ENCODE results near the gene NCKAP5. TPM values are rescaled to one million over a fixed set of nuclear protein-coding genes. Genes with fewer than 3 reads are reported as not detected.

The NCKAP5 gene
- total and polyA plus RNA-seq, 2 of the 13 experiments (the other 11 are each of a cell fraction or from before 2014, with no cell fraction given): 0.01 TPM; not detected in 1

DNA sequence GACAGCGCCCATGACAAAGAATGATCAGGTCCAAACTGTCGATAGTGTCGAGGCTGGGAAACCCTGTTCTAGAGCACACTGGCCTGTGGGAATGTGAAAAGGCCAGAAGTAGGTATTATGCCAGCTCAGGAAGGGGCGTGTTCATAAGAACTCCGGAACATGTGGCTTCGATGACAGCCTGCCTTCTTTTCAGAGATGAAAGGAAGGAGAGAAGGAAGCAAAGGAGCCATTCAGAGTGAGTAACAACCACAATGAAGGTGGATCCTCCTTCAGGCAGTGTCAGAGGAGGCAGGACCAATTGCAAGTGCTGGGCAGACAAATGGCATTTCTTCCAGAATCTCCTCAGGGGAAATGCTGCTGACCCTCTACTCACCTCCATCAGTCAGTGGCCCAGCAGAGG lies 58.5 kb downstream of the NCKAP5 start:
- no peaks in the 10 kb centered on the region for H3K4me1 ChIP-seq (ENCODE audit: insufficient read depth, low read length)
- H3K27ac ChIP-seq (ENCODE audit: extremely low read length, insufficient read depth, low read length): no peak overlapping the region
- POLR2A ChIA-PET: no interaction called here
- no peak overlapping the region for H2AFZ ChIP-seq (ENCODE audit: low read length)
- H3K4me2 ChIP-seq (ENCODE audit: low read depth, low read length): no peak overlapping the region
- H3K4me3 ChIP-seq (replicated peaks in 1 of 3; ENCODE audit: insufficient read depth in 1 of 3, low read depth in 2 of 3, low read length in 3 of 3): no peak overlapping the region
- no peaks in the 10 kb centered on the region for H3K36me3 ChIP-seq (replicated peaks in 1 of 2; ENCODE audit: control insufficient read depth in 1 of 2, insufficient read depth in 2 of 2, low read length in 2 of 2)
- no peak for FAIRE-seq
- 3% methylated on average over 6 of the region's 6 CpGs for WGBS (ENCODE audit: low lambda C conversion rate)
- TF ChIP-seq ZNF33A (CRISPR knock-in tag; IDR thresholded peaks at IDR 0.05; ENCODE audit: borderline replicate concordance): no peak
- no peak for TF ChIP-seq RFX5 (IDR thresholded peaks at IDR 0.05; ENCODE audit: low read depth, low read length)
- no peak for TF ChIP-seq ZNF543 (CRISPR knock-in tag; IDR thresholded peaks at IDR 0.05)
- TF ChIP-seq CCDC6 (CRISPR knock-in tag; IDR thresholded peaks at IDR 0.05): no peak
- TF ChIP-seq ZNF724P (CRISPR knock-in tag; IDR thresholded peaks at IDR 0.05; ENCODE audit: borderline replicate concordance): no peak
- TF ChIP-seq NFKBIZ (CRISPR knock-in tag; IDR thresholded peaks at IDR 0.05): no peak
- no peak for TF ChIP-seq GABPB1 (CRISPR knock-in tag; IDR thresholded peaks at IDR 0.05)
- TF ChIP-seq, protein P1, sequence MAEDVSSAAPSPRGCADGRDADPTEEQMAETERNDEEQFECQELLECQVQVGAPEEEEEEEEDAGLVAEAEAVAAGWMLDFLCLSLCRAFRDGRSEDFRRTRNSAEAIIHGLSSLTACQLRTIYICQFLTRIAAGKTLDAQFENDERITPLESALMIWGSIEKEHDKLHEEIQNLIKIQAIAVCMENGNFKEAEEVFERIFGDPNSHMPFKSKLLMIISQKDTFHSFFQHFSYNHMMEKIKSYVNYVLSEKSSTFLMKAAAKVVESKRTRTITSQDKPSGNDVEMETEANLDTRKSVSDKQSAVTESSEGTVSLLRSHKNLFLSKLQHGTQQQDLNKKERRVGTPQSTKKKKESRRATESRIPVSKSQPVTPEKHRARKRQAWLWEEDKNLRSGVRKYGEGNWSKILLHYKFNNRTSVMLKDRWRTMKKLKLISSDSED (CRISPR knock-in tag; IDR thresholded peaks at IDR 0.05): no peak
- no peak for TF ChIP-seq FOSL2 (CRISPR knock-in tag; IDR thresholded peaks at IDR 0.05)
- TF ChIP-seq CEBPB (IDR thresholded peaks at IDR 0.05; ENCODE audit: borderline replicate concordance, low read depth, low read length): no peak
- no peak for TF ChIP-seq HMGA1 (CRISPR knock-in tag; conservative IDR thresholded peaks at IDR 0.05)
- in situ Hi-C loops (cut with HindIII; ENCODE audit: extremely low pct_ligation_motif_present, low pct_unique_long_range_greater_than_20kb): no loop called here
- CTCF ChIA-PET (ENCODE audit: low intra/inter-chr PET ratio, low total read pairs): no interaction called here
- intact Hi-C loops (cut with micrococcal nuclease; ENCODE audit: unreplicated experiment): no loop called here
- H4K20me1 ChIP-seq (ENCODE audit: insufficient read depth, low read length): no peaks in the 10 kb centered on the region
- BruUV-seq (replicated peaks): no TSS peak
- no peaks in the 10 kb centered on the region for H3K79me2 ChIP-seq (ENCODE audit: insufficient read depth, low read length)
- ATAC-seq: no peak
- no peaks in the 10 kb centered on the region for H3K9me3 ChIP-seq (ENCODE audit: low read length)
- no peaks in the 10 kb centered on the region for H3K27me3 ChIP-seq (ENCODE audit: control insufficient read depth in 1 of 2, insufficient read depth in 2 of 2, low read length in 2 of 2)
- DNase-seq (ENCODE audit: low spot score): no peak
- H3K9ac ChIP-seq (ENCODE audit: insufficient read depth, low read depth, low read length): no peak overlapping the region

Data from HepG2 (cell line).